Gastroesophageal sphincter (tissue), 3 donors: ENCODE measurements around the gene SKIDA1.

Source experiments
- CTCF ChIP-seq, 4 experiments: fragments of 200-600 bp in 2 of 4; fragments of 450-650 bp in 2 of 4; sonication (generic) in 1 of 4; IDR thresholded peaks; one replicate each; pipeline ENCODE4 v1.5.1; 2017 to 2019; ENCODE audit warnings: antibody characterized with exemption in 4 of 4, mild to moderate bottlenecking in 2 of 4, moderate library complexity in 2 of 4
- EP300 ChIP-seq: sonication (generic); formaldehyde crosslinking; IDR thresholded peaks from one replicate; pipeline ENCODE4 v1.6.1; 2017; ENCODE audit warnings: antibody characterized with exemption, mild to moderate bottlenecking
- POLR2A ChIP-seq, 2 donors: fragments of 450-650 bp; IDR thresholded peaks; one replicate each; pipeline ENCODE4 v1.6.1; 2017; ENCODE audit warnings: antibody characterized with exemption in 2 of 2, mild to moderate bottlenecking in 2 of 2, moderate library complexity in 1 of 2
- POLR2AphosphoS5 ChIP-seq: sonication (generic); formaldehyde crosslinking; IDR thresholded peaks from one replicate; pipeline ENCODE4 v1.6.1; 2017; ENCODE audit warnings: antibody characterized with exemption

GRCh38 chr10:21524526-21525366, 736 bp downstream of the SKIDA1 start:
- TF ChIP-seq CTCF (IDR thresholded peaks at IDR 0.05) (no peak), EP300 (no peak), POLR2AphosphoS5 (no peak), POLR2A (IDR thresholded peaks at IDR 0.05) (no peak)
